Gastrocnemius medialis (tissue), 4 donors: ENCODE results near the gene GALC. TPM values are rescaled to one million over a fixed set of nuclear protein-coding genes. Genes with fewer than 3 reads are reported as not detected.

ENCODE experiments used
- ATAC-seq, 2 donors: fragments of 150-250 bp; one replicate each; pipeline ENCODE4 v1.9.1; 2016
- DNase-seq, 2 donors: peaks; one replicate each; pipeline ENCODE4 v3.0.0-alpha.2; 2019
- H3K27ac ChIP-seq, 4 donors: fragments of 200-600 bp; sonication (generic); 1 replicate in 1 of 4; 2 replicates in 3 of 4; pipeline ENCODE4 v1.5.1; 2016 to 2018; ENCODE audit warnings: mild to moderate bottlenecking in 2 of 4, moderate library complexity in 1 of 4
- H3K27me3 ChIP-seq, 3 donors: fragments of 200-600 bp; sonication (generic) in 2 of 3; 1 replicate in 1 of 3; 2 replicates in 2 of 3; pipeline versions ENCODE4 v1.5.1 to v1.6.0; 2016 to 2019; ENCODE audit warnings: mild to moderate bottlenecking in 1 of 3, moderate library complexity in 1 of 3
- H3K36me3 ChIP-seq, 2 donors: fragments of 200-600 bp; sonication (generic) in 1 of 2; one replicate each; pipeline ENCODE4 v1.5.1; 2017 to 2018
- H3K4me1 ChIP-seq, 2 donors: fragments of 200-600 bp; sonication (generic) in 1 of 2; one replicate each; pipeline ENCODE4 v1.5.1; 2016 to 2017; ENCODE audit warnings: mild to moderate bottlenecking in 2 of 2
- H3K4me3 ChIP-seq, 4 donors: fragments of 200-600 bp; sonication (generic) in 3 of 4; 1 replicate in 1 of 4; 2 replicates in 3 of 4; pipeline ENCODE4 v1.5.1; 2016 to 2019; ENCODE audit warnings: mild to moderate bottlenecking in 2 of 4
- H3K9me3 ChIP-seq, 3 donors: fragments of 200-600 bp; sonication (generic) in 2 of 3; 1 replicate in 1 of 3; 2 replicates in 2 of 3; pipeline ENCODE4 v1.5.1; 2016 to 2019
- POLR2A ChIP-seq, 2 donors: fragments of 450-650 bp; IDR thresholded peaks; one replicate each; pipeline ENCODE4 v1.6.1; 2017; ENCODE audit warnings: antibody characterized with exemption in 2 of 2, mild to moderate bottlenecking in 2 of 2, moderate library complexity in 2 of 2
- in situ Hi-C, 4 donors: fragments of 200-750 bp; cut with MboI; loops; one replicate each; pipeline versions ENCODE4 v1.15.0 to v1.8.0; 2017; ENCODE audit warnings: low sequenced_read_pairs in 4 of 4
- intact Hi-C: fragments of 100-400 bp; cut with DNase I; formaldehyde crosslinking; loops from one replicate; pipeline ENCODE4 v1.15.1; 2023; ENCODE audit warnings: low total_unique reads
- total RNA-seq, 4 donors: library from RNA; depleted of rRNA; stranded (reverse); fragments of >200 nt; gene quantifications; one replicate each; pipeline versions ENCODE4 v1.1.0 to v1.2.3, GENCODE V29; 2016
- TF ChIP-seq, protein P1 (sequence below), 5 experiments: fragments of 450-650 bp in 3 of 5; fragments of 200-600 bp in 2 of 5; sonication (generic) in 2 of 5; IDR thresholded peaks in 4 of 5; conservative IDR thresholded peaks in 1 of 5; 1 replicate in 4 of 5; 2 replicates in 1 of 5; pipeline ENCODE4 v1.5.1; 2016 to 2019; ENCODE audit warnings: antibody characterized with exemption in 5 of 5, mild to moderate bottlenecking in 3 of 5, moderate library complexity in 3 of 5

GALC gene
- total RNA-seq, 4 donors from 2014 or later: 10.5 to 23.2 (median 14.6) TPM

DNA sequence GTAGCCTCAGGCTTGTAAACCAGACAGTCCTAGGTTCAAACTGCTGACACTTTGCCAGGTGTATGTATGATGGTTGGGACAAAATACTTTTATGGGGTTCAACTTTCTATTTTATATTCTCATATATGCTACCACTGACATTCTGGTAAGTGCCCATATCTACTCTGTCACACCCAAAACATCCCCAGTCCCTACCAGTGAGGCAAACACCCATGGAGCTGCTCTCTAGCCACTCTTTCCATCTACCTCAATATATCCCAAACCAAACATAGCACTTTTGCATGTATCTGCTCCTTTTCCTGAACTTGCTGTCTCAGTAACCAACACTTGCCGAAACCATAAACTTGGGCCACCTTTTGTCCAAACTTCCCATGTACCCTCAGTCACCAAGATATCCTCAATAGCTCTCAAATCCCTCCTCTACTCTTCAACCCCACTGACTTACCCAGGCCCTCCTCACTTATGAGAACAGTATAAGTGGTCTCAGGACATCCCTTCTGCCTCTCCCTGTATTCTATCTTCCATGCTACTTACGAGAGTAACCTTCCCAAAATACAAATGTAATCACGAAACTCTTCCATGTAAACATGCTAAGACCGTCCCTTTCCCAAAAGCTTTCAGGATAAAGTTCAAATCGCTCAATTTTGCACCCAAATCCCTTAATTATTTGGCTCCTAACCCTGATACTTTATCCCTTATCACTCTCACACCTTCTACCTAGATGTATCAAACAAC lies 3.6 kb downstream of the GALC start:
- no peak overlapping the region for H3K4me3 ChIP-seq
- no peak for DNase-seq
- in situ Hi-C loops: no loop called here

DNA sequence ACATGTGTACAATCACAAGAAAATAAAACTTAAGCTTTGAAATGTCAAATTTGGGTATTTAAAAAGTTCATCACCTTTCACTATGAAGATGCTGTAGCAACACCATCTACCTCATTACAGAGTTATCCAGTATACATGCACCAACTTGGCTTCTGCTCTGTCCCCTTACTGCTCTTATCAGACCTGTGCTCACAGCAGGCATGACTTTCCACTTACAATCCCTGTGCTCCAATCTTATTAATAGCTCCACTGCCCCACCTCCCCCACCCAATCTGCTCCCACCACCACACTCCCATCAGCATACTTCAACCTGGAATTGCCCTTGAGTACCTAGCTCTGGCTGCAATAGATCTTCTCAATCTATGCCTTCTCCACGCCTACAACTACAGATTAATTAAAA lies 13.3 kb downstream of the GALC start:
- no peak overlapping the region for H3K27ac ChIP-seq
- no peaks in the 10 kb centered on the region for H3K27me3 ChIP-seq

More for the DNA sequence above, 3.6 kb downstream of the GALC start:
- Histone ChIP-seq H3K27me3 (no peaks in the 10 kb centered on the region), H3K4me1 (peaks cover 13 to 18% of the 10 kb centered on the region in 2 donors), H3K27ac (no peak overlapping the region), H3K9me3 (no peaks in the 10 kb centered on the region), H3K36me3 (peaks cover 2 to 8% of the 10 kb centered on the region in 2 donors)
- ATAC-seq: no peak
- no peak for TF ChIP-seq POLR2A (IDR thresholded peaks at IDR 0.05)
- TF ChIP-seq, protein P1, sequence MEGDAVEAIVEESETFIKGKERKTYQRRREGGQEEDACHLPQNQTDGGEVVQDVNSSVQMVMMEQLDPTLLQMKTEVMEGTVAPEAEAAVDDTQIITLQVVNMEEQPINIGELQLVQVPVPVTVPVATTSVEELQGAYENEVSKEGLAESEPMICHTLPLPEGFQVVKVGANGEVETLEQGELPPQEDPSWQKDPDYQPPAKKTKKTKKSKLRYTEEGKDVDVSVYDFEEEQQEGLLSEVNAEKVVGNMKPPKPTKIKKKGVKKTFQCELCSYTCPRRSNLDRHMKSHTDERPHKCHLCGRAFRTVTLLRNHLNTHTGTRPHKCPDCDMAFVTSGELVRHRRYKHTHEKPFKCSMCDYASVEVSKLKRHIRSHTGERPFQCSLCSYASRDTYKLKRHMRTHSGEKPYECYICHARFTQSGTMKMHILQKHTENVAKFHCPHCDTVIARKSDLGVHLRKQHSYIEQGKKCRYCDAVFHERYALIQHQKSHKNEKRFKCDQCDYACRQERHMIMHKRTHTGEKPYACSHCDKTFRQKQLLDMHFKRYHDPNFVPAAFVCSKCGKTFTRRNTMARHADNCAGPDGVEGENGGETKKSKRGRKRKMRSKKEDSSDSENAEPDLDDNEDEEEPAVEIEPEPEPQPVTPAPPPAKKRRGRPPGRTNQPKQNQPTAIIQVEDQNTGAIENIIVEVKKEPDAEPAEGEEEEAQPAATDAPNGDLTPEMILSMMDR (IDR thresholded peaks at IDR 0.05 in 4 of 5, conservative IDR thresholded peaks at IDR 0.05 in 1 of 5): no peak
- intact Hi-C loops: no loop called here

DNA sequence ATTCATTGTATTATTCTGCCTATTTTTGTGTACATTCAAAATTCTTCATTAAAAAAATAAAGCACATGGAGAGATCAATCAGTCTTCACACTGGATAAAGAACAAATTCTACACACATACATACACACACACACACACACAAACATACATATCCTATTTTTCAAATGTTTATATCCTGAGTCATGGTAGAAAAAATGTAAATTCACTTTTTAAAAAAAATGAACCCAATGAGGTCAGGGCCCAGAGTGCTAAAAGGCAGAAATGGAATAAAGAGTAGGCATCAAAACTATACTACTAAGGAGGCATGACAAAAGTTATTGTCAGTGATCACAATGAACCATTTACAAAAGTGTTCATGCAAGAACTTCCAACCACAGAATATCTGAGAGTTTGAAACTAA lies 17.3 kb downstream of the GALC start:
- in situ Hi-C loops: no loop called here
- no peaks in the 10 kb centered on the region for H3K27me3 ChIP-seq
- DNase-seq: no peak
- H3K4me1 ChIP-seq: no peaks in the 10 kb centered on the region
- intact Hi-C loops: no loop called here
- no peak overlapping the region for H3K27ac ChIP-seq
- no peaks in the 10 kb centered on the region for H3K9me3 ChIP-seq
- ATAC-seq: no peak
- no peak for TF ChIP-seq POLR2A (IDR thresholded peaks at IDR 0.05)
- TF ChIP-seq, protein P1 (IDR thresholded peaks at IDR 0.05 in 4 of 5, conservative IDR thresholded peaks at IDR 0.05 in 1 of 5): no peak
- no peak overlapping the region for H3K4me3 ChIP-seq
- H3K36me3 ChIP-seq: no peaks in the 10 kb centered on the region

More for the DNA sequence above, 13.3 kb downstream of the GALC start:
- H3K9me3 ChIP-seq: no peaks in the 10 kb centered on the region
- TF ChIP-seq, protein P1 (IDR thresholded peaks at IDR 0.05 in 4 of 5, conservative IDR thresholded peaks at IDR 0.05 in 1 of 5): no peak
- TF ChIP-seq POLR2A (IDR thresholded peaks at IDR 0.05): no peak
- H3K4me3 ChIP-seq: no peak overlapping the region
- no peaks in the 10 kb centered on the region for H3K36me3 ChIP-seq
- ATAC-seq: no peak
- in situ Hi-C loops (no loop called here), intact Hi-C loops (no loop called here)
- H3K4me1 ChIP-seq: no peaks in the 10 kb centered on the region
- no peak for DNase-seq

DNA sequence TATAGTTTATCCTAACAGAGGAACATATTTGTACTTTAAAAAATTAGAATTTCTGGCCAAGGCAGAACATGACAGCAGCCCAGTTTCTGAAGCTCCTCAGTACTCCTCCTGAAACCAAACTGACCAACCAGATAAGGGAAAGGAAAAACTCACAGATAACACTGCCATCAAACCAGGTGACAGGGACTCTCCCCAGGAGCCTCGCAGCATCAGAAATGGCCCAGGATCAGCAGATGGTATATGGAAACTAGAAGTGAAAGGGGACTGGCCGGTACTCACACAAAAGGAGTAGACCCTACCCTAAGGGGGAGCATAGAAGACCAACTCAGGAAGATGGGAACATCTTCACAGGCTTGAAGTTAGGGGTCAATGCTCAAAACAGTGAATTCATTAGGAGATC lies 22.0 kb downstream of the GALC start:
- intact Hi-C loops (no loop called here), in situ Hi-C loops (no loop called here)
- H3K4me1 ChIP-seq: no peaks in the 10 kb centered on the region
- H3K4me3 ChIP-seq: no peak overlapping the region
- ATAC-seq: no peak
- no peaks in the 10 kb centered on the region for H3K27me3 ChIP-seq
- H3K27ac ChIP-seq: no peak overlapping the region
- peaks cover 0 to 11% of the 10 kb centered on the region in 2 donors for H3K36me3 ChIP-seq
- no peaks in the 10 kb centered on the region for H3K9me3 ChIP-seq
- no peak for TF ChIP-seq POLR2A (IDR thresholded peaks at IDR 0.05)
- TF ChIP-seq, protein P1 (IDR thresholded peaks at IDR 0.05 in 4 of 5, conservative IDR thresholded peaks at IDR 0.05 in 1 of 5): no peak
- DNase-seq: no peak
